Mesothelial cell of epicardium (in vitro differentiated cells): ENCODE data around the gene PDIA5. TPM values are rescaled to one million over a fixed set of nuclear protein-coding genes. Genes with fewer than 3 reads are reported as not detected.

Experiments used
- DNase-seq, 2 experiments: peaks; one replicate each; pipeline ENCODE4 v3.0.0; 2021; ENCODE audit warnings: low spot score in 2 of 2; ENCODE audit not compliant: unreplicated experiment in 2 of 2
- H3K27ac Mint-ChIP-seq: 2 replicates; pipeline ENCODE4 v1.8.0; 2021; ENCODE audit warnings: mixed read lengths
- H3K27me3 Mint-ChIP-seq: 2 replicates; pipeline ENCODE4 v1.8.0; 2021; ENCODE audit warnings: low read depth, mixed read lengths
- H3K36me3 Mint-ChIP-seq: 2 replicates; pipeline ENCODE4 v1.8.0; 2021; ENCODE audit warnings: mixed read lengths
- H3K4me1 Mint-ChIP-seq: 2 replicates; pipeline ENCODE4 v1.8.0; 2021; ENCODE audit warnings: mixed read lengths
- H3K4me3 Mint-ChIP-seq: 2 replicates; pipeline ENCODE4 v1.8.0; 2021; ENCODE audit warnings: mild to moderate bottlenecking, moderate library complexity, mixed read lengths
- H3K9me3 Mint-ChIP-seq: 2 replicates; pipeline ENCODE4 v1.8.0; 2021; ENCODE audit warnings: mixed read lengths
- total RNA-seq: library from RNA; stranded (reverse); gene quantifications from 3 replicates; pipeline ENCODE4 v1.2.1, GENCODE V29; 2021
- TF ChIP-seq, protein P1 (sequence below): fragments of 200-600 bp; sonication (generic); IDR thresholded peaks from one replicate; pipeline ENCODE4 v1.5.0; 2021; ENCODE audit warnings: antibody characterized with exemption; ENCODE audit not compliant: unreplicated experiment

PDIA5 gene
- total RNA-seq, 1 donor from 2014 or later, result 19.1 TPM

DNA sequence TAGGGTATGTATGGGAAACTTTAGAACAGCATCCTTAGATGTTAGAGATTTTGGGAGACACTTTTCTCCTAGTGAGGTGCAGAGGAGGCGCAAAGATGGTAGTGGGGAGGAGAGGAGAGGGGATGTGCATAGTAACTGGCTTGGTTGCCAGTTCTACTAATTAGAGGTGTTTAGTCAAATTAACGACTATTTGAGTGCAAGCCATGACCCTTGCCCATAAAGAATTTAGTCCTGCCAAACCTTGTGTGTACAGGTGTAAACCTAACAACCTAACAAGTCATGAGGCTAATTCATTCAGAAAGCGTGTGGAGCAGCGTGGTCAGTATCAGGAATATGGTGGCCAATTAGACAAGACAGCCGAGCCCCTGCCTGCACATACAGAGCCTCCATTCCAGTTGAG is 72.7 kb downstream of the PDIA5 start:
- no peak overlapping the region for H3K4me3 Mint-ChIP-seq
- no peaks in the 10 kb centered on the region for H3K9me3 Mint-ChIP-seq
- H3K27ac Mint-ChIP-seq, result peak overlapping the region; percentile 63
- H3K4me1 Mint-ChIP-seq, result peaks cover 8% of the 10 kb centered on the region
- TF ChIP-seq, protein P1, sequence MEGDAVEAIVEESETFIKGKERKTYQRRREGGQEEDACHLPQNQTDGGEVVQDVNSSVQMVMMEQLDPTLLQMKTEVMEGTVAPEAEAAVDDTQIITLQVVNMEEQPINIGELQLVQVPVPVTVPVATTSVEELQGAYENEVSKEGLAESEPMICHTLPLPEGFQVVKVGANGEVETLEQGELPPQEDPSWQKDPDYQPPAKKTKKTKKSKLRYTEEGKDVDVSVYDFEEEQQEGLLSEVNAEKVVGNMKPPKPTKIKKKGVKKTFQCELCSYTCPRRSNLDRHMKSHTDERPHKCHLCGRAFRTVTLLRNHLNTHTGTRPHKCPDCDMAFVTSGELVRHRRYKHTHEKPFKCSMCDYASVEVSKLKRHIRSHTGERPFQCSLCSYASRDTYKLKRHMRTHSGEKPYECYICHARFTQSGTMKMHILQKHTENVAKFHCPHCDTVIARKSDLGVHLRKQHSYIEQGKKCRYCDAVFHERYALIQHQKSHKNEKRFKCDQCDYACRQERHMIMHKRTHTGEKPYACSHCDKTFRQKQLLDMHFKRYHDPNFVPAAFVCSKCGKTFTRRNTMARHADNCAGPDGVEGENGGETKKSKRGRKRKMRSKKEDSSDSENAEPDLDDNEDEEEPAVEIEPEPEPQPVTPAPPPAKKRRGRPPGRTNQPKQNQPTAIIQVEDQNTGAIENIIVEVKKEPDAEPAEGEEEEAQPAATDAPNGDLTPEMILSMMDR, result no peak
- no peaks in the 10 kb centered on the region for H3K27me3 Mint-ChIP-seq
- peaks cover 4% of the 10 kb centered on the region for H3K36me3 Mint-ChIP-seq
- DNase-seq, result no peak

DNA sequence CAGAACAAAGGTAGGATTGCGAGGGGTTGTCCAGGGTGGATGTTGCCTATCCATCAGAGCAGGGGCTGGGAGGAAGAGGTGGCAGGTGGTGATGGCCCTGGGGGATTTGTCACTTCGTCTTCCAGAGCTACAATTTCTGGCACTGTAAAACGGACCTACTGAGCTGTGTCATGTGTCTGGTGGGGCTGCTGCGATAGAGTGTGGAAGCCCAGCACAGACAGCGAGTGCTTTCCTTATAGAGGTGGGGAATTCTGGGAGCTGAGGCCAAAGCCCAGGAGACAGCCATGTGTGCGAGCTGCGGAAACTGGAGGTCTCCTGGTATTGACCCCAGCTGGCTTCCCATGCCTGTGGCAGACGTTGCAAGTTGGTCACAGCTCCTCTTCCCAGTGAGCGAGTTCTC is 73.7 kb downstream of the PDIA5 start:
- no peak overlapping the region for H3K27ac Mint-ChIP-seq
- H3K4me1 Mint-ChIP-seq, result peaks cover 8% of the 10 kb centered on the region
- no peak overlapping the region for H3K4me3 Mint-ChIP-seq
- no peaks in the 10 kb centered on the region for H3K9me3 Mint-ChIP-seq
- peaks cover 7% of the 10 kb centered on the region for H3K36me3 Mint-ChIP-seq
- TF ChIP-seq, protein P1, result no peak
- no peaks in the 10 kb centered on the region for H3K27me3 Mint-ChIP-seq
- DNase-seq, result no peak

DNA sequence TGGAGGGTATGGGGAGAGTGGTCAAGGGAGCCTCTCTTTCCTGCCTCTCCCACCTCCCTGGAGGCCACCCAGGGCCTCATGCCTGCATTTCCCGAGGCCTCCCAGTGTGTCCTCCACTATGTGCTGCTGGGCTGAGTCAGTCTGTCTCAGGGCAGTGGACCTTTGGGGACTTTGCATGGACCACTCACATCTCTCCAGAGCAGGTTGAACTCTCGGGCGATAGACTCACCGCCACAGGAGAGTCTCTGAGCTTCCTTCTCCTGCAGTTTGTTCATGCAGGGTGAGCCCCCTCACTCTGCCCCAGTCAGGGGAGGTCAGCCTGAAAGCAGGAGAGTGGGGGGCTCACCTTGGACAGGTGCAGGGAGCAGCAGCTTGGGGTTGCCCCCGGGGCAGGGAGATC is 74.5 kb downstream of the PDIA5 start:
- TF ChIP-seq, protein P1, result no peak

DNA sequence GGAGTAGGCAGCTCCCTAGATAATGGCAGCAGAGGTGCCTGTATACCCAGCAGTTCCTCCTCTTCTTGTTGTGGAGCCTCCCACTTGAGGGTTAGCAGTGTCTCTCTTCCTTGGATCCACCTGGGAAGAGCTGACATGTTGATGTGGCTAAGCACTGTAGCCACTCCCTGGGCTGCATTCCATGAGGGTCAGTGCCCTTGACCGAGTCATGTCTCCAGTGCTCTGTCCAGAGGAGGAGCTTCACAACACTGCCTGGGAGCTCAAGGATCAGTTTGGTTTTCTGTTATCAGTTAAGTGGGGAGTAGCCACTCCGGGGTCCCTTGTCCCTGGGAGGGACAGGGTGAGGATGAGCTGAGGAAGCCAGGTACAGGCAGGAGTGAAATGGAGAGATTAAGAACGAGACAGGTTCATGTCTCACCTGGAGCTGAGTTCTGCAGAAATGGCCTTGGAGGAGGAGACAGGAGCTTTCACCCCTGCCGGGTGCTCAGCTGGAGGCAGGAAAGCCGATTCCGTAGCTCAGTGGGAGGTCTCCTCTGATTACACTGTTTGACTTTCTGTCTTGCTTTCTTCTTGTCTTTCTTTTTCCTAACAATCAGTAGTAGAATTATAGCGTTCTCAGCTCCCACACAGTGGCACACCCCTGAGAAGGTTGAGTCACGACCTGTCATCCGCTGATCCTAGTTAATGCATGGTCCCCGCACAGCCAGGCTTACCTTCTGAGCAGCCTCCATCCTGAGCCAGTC is 77.0 kb downstream of the PDIA5 start:
- TF ChIP-seq, protein P1, result no peak
- Mint-ChIP-seq H3K9me3 (no peaks in the 10 kb centered on the region), H3K27me3 (no peaks in the 10 kb centered on the region), H3K36me3 (peaks cover 17% of the 10 kb centered on the region), H3K4me3 (no peak overlapping the region), H3K27ac (no peak overlapping the region), H3K4me1 (peaks cover 7% of the 10 kb centered on the region)
- no peak for DNase-seq

More for the DNA sequence above, 74.5 kb downstream of the PDIA5 start:
- Mint-ChIP-seq H3K9me3 (no peaks in the 10 kb centered on the region), H3K27me3 (no peaks in the 10 kb centered on the region), H3K27ac (no peak overlapping the region), H3K4me3 (no peak overlapping the region), H3K36me3 (peaks cover 11% of the 10 kb centered on the region), H3K4me1 (peaks cover 8% of the 10 kb centered on the region)
- DNase-seq, result no peak

DNA sequence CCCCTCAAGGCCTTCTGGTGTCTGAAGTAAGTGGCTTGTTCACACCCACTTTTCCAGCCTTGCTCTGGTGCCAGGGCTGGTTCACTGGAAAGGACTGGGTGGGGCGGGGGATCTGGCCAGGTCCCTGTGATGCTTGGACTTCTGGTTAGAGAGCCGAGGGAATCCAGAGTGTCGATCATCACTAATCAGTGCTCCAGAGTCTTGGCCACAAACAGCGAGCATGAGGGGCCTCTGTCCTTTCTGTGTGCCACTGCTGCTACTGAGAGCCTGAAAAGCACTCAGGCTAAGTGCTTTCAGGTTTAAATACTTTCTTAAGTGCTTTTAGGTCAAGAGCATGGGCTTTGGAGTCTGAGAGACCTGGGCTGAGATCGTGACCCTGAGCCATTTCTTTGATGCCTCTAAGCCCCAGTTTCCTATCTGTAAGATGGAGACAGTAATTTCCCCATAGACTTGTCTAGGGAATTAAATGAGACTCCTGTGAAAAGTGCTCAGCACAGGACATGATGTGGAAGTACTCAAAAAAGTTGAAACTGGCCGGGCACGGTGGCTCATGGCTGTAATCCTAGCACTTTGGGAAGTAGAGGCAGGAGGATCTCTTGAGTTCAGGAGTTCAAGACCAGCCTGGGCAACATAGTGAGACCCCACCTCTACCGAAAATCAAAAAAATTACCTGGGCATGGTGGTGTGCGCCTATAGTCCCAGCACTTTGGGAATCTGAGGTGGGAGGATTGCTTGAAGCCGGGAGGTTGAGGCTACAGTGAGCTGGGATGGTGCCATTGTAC is 81.1 kb downstream of the PDIA5 start:
- Mint-ChIP-seq H3K4me1 (peaks cover 2% of the 10 kb centered on the region), H3K27ac (no peak overlapping the region), H3K4me3 (no peak overlapping the region), H3K36me3 (peaks cover 27% of the 10 kb centered on the region), H3K9me3 (no peaks in the 10 kb centered on the region), H3K27me3 (no peaks in the 10 kb centered on the region)
- no peak for DNase-seq
- TF ChIP-seq, protein P1, result no peak
